Naive thymus-derived CD4-positive, alpha-beta T cell (primary cell): ENCODE results near the gene TMEM18. TPM values are rescaled to one million over a fixed set of nuclear protein-coding genes. Genes with fewer than 3 reads are reported as not detected.
A peak's percentile ranks its signal among the peaks of the same experiment; 100 is the strongest.

Experiments used
- ATAC-seq: fragments of 150-1000 bp; cut with Tn5 transposase; 2 replicates; pipeline ENCODE4 v1.10.0; 2021; ENCODE audit warnings: mild to moderate bottlenecking, moderate library complexity
- CTCF ChIA-PET: fragments of 350-600 bp; sonication (Branson Sonifier 250); formaldehyde crosslinking; loops from one replicate; lab custom pipeline; 2021; ENCODE audit warnings: antibody characterized with exemption; lab: Charles Lee
- POLR2A ChIA-PET: fragments of 350-600 bp; sonication (Branson Sonifier 250); formaldehyde crosslinking; loops from one replicate; lab custom pipeline; 2021; ENCODE audit warnings: antibody characterized with exemption, inconsistent platforms; lab: Charles Lee
- DNase-seq, 9 donors: peaks; one replicate each; pipeline versions ENCODE4 v3.0.0 to v3.0.0-alpha.2; 2020 to 2022; ENCODE audit warnings: mixed read lengths in 1 of 9
- H3K27ac ChIP-seq: one replicate; pipeline ENCODE4 v1.7.0; 2013; ENCODE audit warnings: mild to moderate bottlenecking, low read depth, low read length, moderate library complexity
- H3K27me3 ChIP-seq, 2 donors: one replicate each; pipeline ENCODE4 v1.7.0; 2013; ENCODE audit warnings: low read length in 2 of 2, mild to moderate bottlenecking in 2 of 2, moderate library complexity in 2 of 2; ENCODE audit not compliant: control insufficient read depth in 2 of 2, insufficient read depth in 2 of 2
- H3K36me3 ChIP-seq, 3 experiments: 1 replicate in 2 of 3; 2 replicates in 1 of 3; pipeline ENCODE4 v1.7.0; 2013; ENCODE audit warnings: low read length in 3 of 3, mild to moderate bottlenecking in 3 of 3, moderate library complexity in 1 of 3; ENCODE audit not compliant: insufficient read depth in 3 of 3, control insufficient read depth in 2 of 3
- H3K4me1 ChIP-seq, 2 donors: one replicate each; pipeline ENCODE4 v1.7.0; 2013; ENCODE audit warnings: low read length in 2 of 2, mild to moderate bottlenecking in 2 of 2, moderate library complexity in 1 of 2; ENCODE audit not compliant: control insufficient read depth in 2 of 2, insufficient read depth in 2 of 2
- H3K4me3 ChIP-seq: 2 replicates; pipeline ENCODE4 v1.7.0; 2013; ENCODE audit warnings: mild to moderate bottlenecking, low read length
- H3K9me3 ChIP-seq, 3 experiments: 1 replicate in 2 of 3; 2 replicates in 1 of 3; pipeline ENCODE4 v1.7.0; 2013; ENCODE audit warnings: low read length in 3 of 3; ENCODE audit not compliant: control insufficient read depth in 2 of 3
- H3K27ac Mint-ChIP-seq, 9 donors: one replicate each; pipeline ENCODE4 v1.8.0; 2020 to 2022; ENCODE audit warnings: mixed read lengths in 9 of 9, mild to moderate bottlenecking in 8 of 9, moderate library complexity in 5 of 9, inconsistent platforms in 2 of 9
- H3K27me3 Mint-ChIP-seq, 5 donors: one replicate each; pipeline ENCODE4 v1.8.0; 2021 to 2022; ENCODE audit warnings: mixed read lengths in 5 of 5, mild to moderate bottlenecking in 1 of 5
- H3K36me3 Mint-ChIP-seq, 5 donors: one replicate each; pipeline ENCODE4 v1.8.0; 2020 to 2022; ENCODE audit warnings: mixed read lengths in 5 of 5, mild to moderate bottlenecking in 3 of 5, inconsistent platforms in 1 of 5
- H3K4me1 Mint-ChIP-seq, 7 donors: one replicate each; pipeline ENCODE4 v1.8.0; 2020 to 2022; ENCODE audit warnings: mixed read lengths in 7 of 7, mild to moderate bottlenecking in 3 of 7, inconsistent platforms in 1 of 7
- H3K4me3 Mint-ChIP-seq, 10 donors: one replicate each; pipeline ENCODE4 v1.8.0; 2020 to 2022; ENCODE audit warnings: mild to moderate bottlenecking in 10 of 10, mixed read lengths in 10 of 10, moderate library complexity in 6 of 10, inconsistent platforms in 2 of 10
- H3K9me3 Mint-ChIP-seq, 11 donors: one replicate each; pipeline ENCODE4 v1.8.0; 2020 to 2022; ENCODE audit warnings: mixed read lengths in 11 of 11, mild to moderate bottlenecking in 4 of 11, inconsistent platforms in 1 of 11, moderate library complexity in 1 of 11
- intact Hi-C, 2 donors: fragments of 100-400 bp; cut with micrococcal nuclease; formaldehyde crosslinking; loops; one replicate each; pipeline ENCODE4 v1.15.1; 2023
- polyA plus RNA-seq, 2 donors: library from polyadenylated mRNA; unstranded; fragments of 300-500 nt; fragmentation: Illumina TruSeq; gene quantifications; one replicate each; pipeline ENCODE4 v1.2.3, GENCODE V29; 2021
- total RNA-seq, 6 experiments: library from RNA in 5 of 6; stranded (reverse) in 5 of 6; gene quantifications; 1 replicate in 5 of 6; 2 replicates in 1 of 6; pipeline ENCODE4 v1.2.3 and lab custom pipeline; 2021 to 2026

TMEM18 gene
- total and polyA plus RNA-seq, 7 experiments from 2014 or later = 23.3 to 39.8 (median 29.4) TPM

- H3K27me3 ChIP-seq = no peaks in the 10 kb centered on the region
- Mint-ChIP-seq H3K27ac (no peak overlapping the region), H3K9me3 (peaks cover 0 to 6% (median 0%) of the 10 kb centered on the region in 11 donors), H3K4me3 (no peak overlapping the region), H3K36me3 (peaks cover 13 to 39% (median 26%) of the 10 kb centered on the region in 5 donors), H3K27me3 (no peaks in the 10 kb centered on the region), H3K4me1 (peaks cover 14 to 36% (median 27%) of the 10 kb centered on the region in 7 donors)
- no peak overlapping the region for H3K4me3 ChIP-seq
- ChIA-PET CTCF (no interaction called here), POLR2A (no interaction called here)
- H3K4me1 ChIP-seq = no peaks in the 10 kb centered on the region
- peaks cover 0 to 66% (median 4%) of the 10 kb centered on the region in 3 experiments for H3K36me3 ChIP-seq
- no peaks in the 10 kb centered on the region for H3K9me3 ChIP-seq
- intact Hi-C loops = no loop called here
- no peak overlapping the region for H3K27ac ChIP-seq
- DNase-seq (no peak), ATAC-seq (no peak)
These were observed 5.2 kb downstream of the TMEM18 start for GRCh38 chr2:671787-672605.

- Mint-ChIP-seq H3K4me3 (no peak overlapping the region), H3K4me1 (peaks cover 7 to 29% (median 22%) of the 10 kb centered on the region in 7 donors), H3K27me3 (no peaks in the 10 kb centered on the region), H3K36me3 (peaks cover 16 to 48% (median 29%) of the 10 kb centered on the region in 5 donors), H3K27ac (no peak overlapping the region), H3K9me3 (peaks cover 0 to 6% (median 0%) of the 10 kb centered on the region in 11 donors)
- intact Hi-C loops = no loop called here
- ChIA-PET CTCF (no interaction called here), POLR2A (no interaction called here)
- no peak overlapping the region for H3K4me3 ChIP-seq
- no peaks in the 10 kb centered on the region for H3K27me3 ChIP-seq
- DNase-seq = no peak
- peaks cover 0 to 74% (median 4%) of the 10 kb centered on the region in 3 experiments for H3K36me3 ChIP-seq
- H3K27ac ChIP-seq = no peak overlapping the region
- no peaks in the 10 kb centered on the region for H3K4me1 ChIP-seq
- H3K9me3 ChIP-seq = peaks cover 0 to 5% (median 0%) of the 10 kb centered on the region in 3 experiments
- ATAC-seq = no peak
These were observed 6.1 kb downstream of the TMEM18 start for GRCh38 chr2:671072-671471.

- intact Hi-C loops = no loop called here
These were observed 6.6 kb downstream of the TMEM18 start for GRCh38 chr2:670637-671036.

GRCh38 chr2:669323-669722, 7.9 kb downstream of the TMEM18 start:
- Histone ChIP-seq H3K9me3 (peaks cover 0 to 16% (median 5%) of the 10 kb centered on the region in 3 experiments), H3K4me1 (no peaks in the 10 kb centered on the region), H3K27ac (no peak overlapping the region), H3K4me3 (no peak overlapping the region), H3K27me3 (no peaks in the 10 kb centered on the region), H3K36me3 (peaks cover 0 to 77% (median 4%) of the 10 kb centered on the region in 3 experiments)
- Mint-ChIP-seq H3K4me3 (no peak overlapping the region), H3K27ac (peak overlapping the region in 1 of 9 donors; percentile 87), H3K36me3 (peaks cover 32 to 63% (median 43%) of the 10 kb centered on the region in 5 donors), H3K27me3 (no peaks in the 10 kb centered on the region), H3K4me1 (peaks cover 2 to 16% (median 13%) of the 10 kb centered on the region in 7 donors), H3K9me3 (peaks cover 10 to 22% (median 12%) of the 10 kb centered on the region in 11 donors)
- CTCF ChIA-PET = no interaction called here
- no peak for DNase-seq
- intact Hi-C loops = no loop called here
- POLR2A ChIA-PET = no interaction called here
- ATAC-seq = no peak

More at GRCh38 chr2:670637-671036, 6.6 kb downstream of the TMEM18 start:
- Histone ChIP-seq H3K9me3 (peaks cover 0 to 9% (median 2%) of the 10 kb centered on the region in 3 experiments), H3K36me3 (peaks cover 0 to 78% (median 4%) of the 10 kb centered on the region in 3 experiments), H3K4me1 (no peaks in the 10 kb centered on the region), H3K27ac (no peak overlapping the region), H3K27me3 (no peaks in the 10 kb centered on the region), H3K4me3 (no peak overlapping the region)
- Mint-ChIP-seq H3K9me3 (peaks cover under 1 to 11% (median 3%) of the 10 kb centered on the region in 11 donors), H3K4me1 (peaks cover 5 to 26% (median 17%) of the 10 kb centered on the region in 7 donors), H3K4me3 (no peak overlapping the region), H3K36me3 (peaks cover 21 to 52% (median 33%) of the 10 kb centered on the region in 5 donors), H3K27ac (peak overlapping the region in 1 of 9 donors; percentile 29), H3K27me3 (no peaks in the 10 kb centered on the region)
- no peak for DNase-seq
- ChIA-PET POLR2A (no interaction called here), CTCF (no interaction called here)
- ATAC-seq = no peak

GRCh38 chr2:668000-668398, 9.2 kb downstream of the TMEM18 start:
- ATAC-seq (no peak), DNase-seq (no peak)
- CTCF ChIA-PET = no interaction called here
- H3K4me1 ChIP-seq = no peaks in the 10 kb centered on the region
- peaks cover 0 to 67% (median 4%) of the 10 kb centered on the region in 3 experiments for H3K36me3 ChIP-seq
- Mint-ChIP-seq H3K27ac (peak overlapping the region in 2 of 9 donors; percentile 42 to 49), H3K36me3 (peaks cover 41 to 62% (median 49%) of the 10 kb centered on the region in 5 donors), H3K4me1 (peaks cover 5 to 28% (median 10%) of the 10 kb centered on the region in 7 donors), H3K9me3 (peaks cover 10 to 22% (median 12%) of the 10 kb centered on the region in 11 donors), H3K4me3 (no peak overlapping the region), H3K27me3 (no peaks in the 10 kb centered on the region)
- POLR2A ChIA-PET = no interaction called here
- H3K4me3 ChIP-seq = no peak overlapping the region
- peaks cover 0 to 16% (median 5%) of the 10 kb centered on the region in 3 experiments for H3K9me3 ChIP-seq
- intact Hi-C loops = no loop called here
- no peaks in the 10 kb centered on the region for H3K27me3 ChIP-seq
- no peak overlapping the region for H3K27ac ChIP-seq

- H3K36me3 Mint-ChIP-seq = peaks cover 38 to 57% (median 49%) of the 10 kb centered on the region in 5 donors
- Histone ChIP-seq H3K4me3 (no peak overlapping the region), H3K36me3 (peaks cover 0 to 62% (median 4%) of the 10 kb centered on the region in 3 experiments), H3K9me3 (peaks cover 0 to 16% (median 5%) of the 10 kb centered on the region in 3 experiments), H3K27me3 (no peaks in the 10 kb centered on the region), H3K4me1 (peaks cover 3 to 4% of the 10 kb centered on the region in 2 donors), H3K27ac (no peak overlapping the region)
- DNase-seq (no peak), ATAC-seq (peak; percentile 66)
- POLR2A ChIA-PET = interaction anchor here (0.7 to 1.0 kb wide), 2 partner anchors 11 to 497 kb away, joined by 3 to 4 read pairs; no protein-coding TSS in a partner anchor
- H3K9me3 Mint-ChIP-seq = peaks cover 10 to 22% (median 12%) of the 10 kb centered on the region in 11 donors
- H3K27ac Mint-ChIP-seq = peak overlapping the region in 1 of 9 donors; percentile 42
- intact Hi-C loops = no loop called here
- CTCF ChIA-PET = no interaction called here
- H3K4me3 Mint-ChIP-seq = no peak overlapping the region
- H3K4me1 Mint-ChIP-seq = peaks cover 10 to 33% (median 13%) of the 10 kb centered on the region in 7 donors
- no peaks in the 10 kb centered on the region for H3K27me3 Mint-ChIP-seq
These were observed 9.7 kb downstream of the TMEM18 start for GRCh38 chr2:667332-667999.
